Dendritic cell treated with granulocyte-macrophage colony-stimulating factor and Interleukin-4, amounts not matched to agents 40 ng/mL and 50 ng/mL, for 4 days (primary cell): ENCODE results near the gene FRMD5.

Experiments used
- H3K27ac Mint-ChIP-seq: one replicate; pipeline ENCODE4 v1.8.0; 2022; ENCODE audit warnings: mild to moderate bottlenecking, mixed read lengths
- H3K27me3 Mint-ChIP-seq: one replicate; pipeline ENCODE4 v1.8.0; 2022; ENCODE audit warnings: mild to moderate bottlenecking, mixed read lengths
- H3K36me3 Mint-ChIP-seq: one replicate; pipeline ENCODE4 v1.8.0; 2022; ENCODE audit warnings: low read depth, mixed read lengths
- H3K4me1 Mint-ChIP-seq: one replicate; pipeline ENCODE4 v1.8.0; 2022; ENCODE audit warnings: low read depth, mixed read lengths
- H3K4me3 Mint-ChIP-seq: one replicate; pipeline ENCODE4 v1.8.0; 2022; ENCODE audit warnings: mild to moderate bottlenecking, moderate library complexity, mixed read lengths
- H3K9me3 Mint-ChIP-seq: one replicate; pipeline ENCODE4 v1.8.0; 2022; ENCODE audit warnings: mixed read lengths
- intact Hi-C: fragments of 100-400 bp; cut with micrococcal nuclease; formaldehyde crosslinking; loops from one replicate; pipeline ENCODE4 v1.15.0; 2022

FRMD5 gene

DNA sequence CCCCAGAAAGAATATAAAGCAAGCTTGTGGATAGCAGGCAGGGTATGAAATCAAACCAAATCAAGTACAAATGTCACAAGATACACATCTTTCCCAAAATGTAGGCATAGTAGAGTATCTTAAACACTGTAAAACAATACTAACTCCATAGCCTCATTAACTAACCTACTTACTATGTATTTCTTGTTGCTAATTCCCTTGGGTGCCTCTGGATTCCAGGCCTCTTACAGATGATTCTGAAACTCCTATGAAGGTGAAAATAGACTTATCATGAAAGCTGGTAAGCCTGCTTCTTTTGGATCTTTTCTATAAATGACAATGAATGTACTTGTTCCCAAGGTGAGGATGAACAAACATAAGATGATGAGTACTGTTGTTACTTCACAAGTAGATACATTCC, 93.8 kb downstream of the FRMD5 start:
- Mint-ChIP-seq H3K4me3 (no peak overlapping the region), H3K9me3 (no peaks in the 10 kb centered on the region), H3K36me3 (no peaks in the 10 kb centered on the region), H3K27me3 (peaks cover 4% of the 10 kb centered on the region), H3K4me1 (no peaks in the 10 kb centered on the region), H3K27ac (no peak overlapping the region)
- intact Hi-C loops, result no loop called here

DNA sequence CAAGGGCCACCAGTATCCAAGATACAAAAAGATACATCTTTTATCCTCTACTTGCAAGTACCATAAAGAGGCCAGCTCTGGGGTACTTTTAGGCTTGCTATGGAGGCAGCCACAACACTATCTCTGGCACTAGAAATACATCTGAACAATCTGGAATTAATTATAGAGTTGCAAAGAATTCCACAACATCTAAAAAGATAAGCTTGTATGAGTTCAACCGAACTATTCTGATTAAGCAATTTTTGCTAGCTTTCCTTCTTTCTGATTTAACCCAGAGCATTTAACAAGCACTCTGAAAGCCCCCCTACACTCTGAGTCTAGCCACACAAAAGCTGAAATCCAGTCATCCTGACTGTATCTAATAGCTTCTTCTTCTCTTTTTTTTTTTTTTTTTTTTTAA, 95.4 kb downstream of the FRMD5 start:
- no peaks in the 10 kb centered on the region for H3K4me1 Mint-ChIP-seq
- H3K27me3 Mint-ChIP-seq, result peaks cover 4% of the 10 kb centered on the region
- H3K4me3 Mint-ChIP-seq, result no peak overlapping the region
- intact Hi-C loops, result no loop called here
- no peak overlapping the region for H3K27ac Mint-ChIP-seq
- H3K9me3 Mint-ChIP-seq, result no peaks in the 10 kb centered on the region
- no peaks in the 10 kb centered on the region for H3K36me3 Mint-ChIP-seq

GRCh38 chr15:44097552-44097951, 97.5 kb downstream of the FRMD5 start:
- intact Hi-C loops, result no loop called here
- H3K9me3 Mint-ChIP-seq, result no peaks in the 10 kb centered on the region
- no peak overlapping the region for H3K27ac Mint-ChIP-seq
- H3K27me3 Mint-ChIP-seq, result peaks cover 7% of the 10 kb centered on the region
- no peak overlapping the region for H3K4me3 Mint-ChIP-seq
- H3K4me1 Mint-ChIP-seq, result no peaks in the 10 kb centered on the region
- H3K36me3 Mint-ChIP-seq, result no peaks in the 10 kb centered on the region

DNA sequence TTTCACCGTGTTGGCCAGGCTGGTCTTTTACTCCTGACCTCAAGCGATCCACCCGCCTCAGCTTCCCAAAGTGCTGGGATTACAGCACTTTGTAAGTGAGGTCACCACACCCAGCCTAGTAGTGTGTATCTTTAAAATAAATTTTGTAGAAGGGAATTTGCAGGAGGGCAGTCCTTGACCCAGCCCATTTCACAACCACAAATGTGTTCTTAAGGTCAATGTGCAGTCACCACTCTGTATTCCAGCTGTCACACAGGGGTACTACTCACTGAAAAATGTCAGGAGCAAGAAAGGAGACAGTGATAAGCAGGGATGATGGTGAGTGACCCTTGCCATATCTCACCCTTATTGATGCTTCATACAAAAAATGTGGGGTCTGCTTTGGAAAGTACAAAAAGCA, 98.5 kb downstream of the FRMD5 start:
- no peaks in the 10 kb centered on the region for H3K4me1 Mint-ChIP-seq
- H3K27ac Mint-ChIP-seq, result no peak overlapping the region
- H3K27me3 Mint-ChIP-seq, result peaks cover 8% of the 10 kb centered on the region
- H3K4me3 Mint-ChIP-seq, result no peak overlapping the region
- no peaks in the 10 kb centered on the region for H3K9me3 Mint-ChIP-seq
- intact Hi-C loops, result no loop called here
- H3K36me3 Mint-ChIP-seq, result no peaks in the 10 kb centered on the region

GRCh38 chr15:44094781-44095180, 100.3 kb downstream of the FRMD5 start:
- intact Hi-C loops, result no loop called here
- Mint-ChIP-seq H3K4me3 (no peak overlapping the region), H3K27me3 (peaks cover 8% of the 10 kb centered on the region), H3K4me1 (no peaks in the 10 kb centered on the region), H3K36me3 (no peaks in the 10 kb centered on the region), H3K9me3 (no peaks in the 10 kb centered on the region), H3K27ac (no peak overlapping the region)

GRCh38 chr15:44093836-44094235, 101.2 kb downstream of the FRMD5 start:
- Mint-ChIP-seq H3K9me3 (no peaks in the 10 kb centered on the region), H3K36me3 (no peaks in the 10 kb centered on the region), H3K27me3 (peaks cover 8% of the 10 kb centered on the region), H3K4me1 (no peaks in the 10 kb centered on the region), H3K4me3 (no peak overlapping the region), H3K27ac (no peak overlapping the region)
- intact Hi-C loops, result no loop called here

DNA sequence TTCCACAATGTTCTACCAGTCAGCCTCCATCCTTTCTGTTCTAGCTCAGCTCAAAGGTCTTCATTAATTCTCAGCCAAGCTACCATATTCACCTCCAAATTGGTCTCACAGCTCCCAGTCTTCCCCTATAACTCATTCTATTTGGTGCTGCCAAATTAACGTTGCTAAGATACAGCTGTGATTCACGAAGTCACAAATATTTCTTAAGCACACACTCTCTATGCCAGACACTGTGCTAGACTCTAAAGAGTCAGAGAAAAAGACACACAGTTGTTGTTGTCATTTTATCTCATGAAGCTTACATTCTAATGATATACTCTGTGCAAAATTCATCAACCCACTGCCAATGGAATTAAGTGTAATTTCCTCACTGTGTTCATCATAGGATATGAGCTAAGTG, 102.8 kb downstream of the FRMD5 start:
- Mint-ChIP-seq H3K27ac (no peak overlapping the region), H3K9me3 (no peaks in the 10 kb centered on the region), H3K36me3 (no peaks in the 10 kb centered on the region), H3K4me1 (no peaks in the 10 kb centered on the region), H3K4me3 (no peak overlapping the region), H3K27me3 (peaks cover 8% of the 10 kb centered on the region)
- intact Hi-C loops, result no loop called here

- Mint-ChIP-seq H3K36me3 (no peaks in the 10 kb centered on the region), H3K27me3 (peaks cover 7% of the 10 kb centered on the region), H3K9me3 (no peaks in the 10 kb centered on the region), H3K4me3 (no peak overlapping the region), H3K4me1 (no peaks in the 10 kb centered on the region), H3K27ac (no peak overlapping the region)
- intact Hi-C loops, result no loop called here
Observed at GRCh38 chr15:44087578-44088465, 107.2 kb downstream of the FRMD5 start.

DNA sequence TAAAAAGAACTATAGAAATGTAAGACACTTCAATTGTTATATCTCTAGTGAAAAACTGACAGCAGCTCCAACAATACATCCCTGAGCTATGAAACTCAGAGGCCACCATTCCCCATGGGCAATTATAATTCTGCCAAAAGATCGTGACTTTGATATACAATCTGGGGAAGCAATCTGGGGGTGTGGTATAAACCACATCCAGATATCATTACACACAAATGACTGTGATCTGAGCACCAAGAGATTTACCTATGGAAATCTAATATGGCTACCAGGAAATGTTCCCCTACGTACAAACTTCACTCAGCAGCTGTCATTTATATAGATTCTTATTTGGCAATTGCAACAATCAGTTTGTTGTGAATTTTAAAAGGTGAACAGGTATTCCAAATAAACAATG, 110.3 kb downstream of the FRMD5 start:
- Mint-ChIP-seq H3K9me3 (no peaks in the 10 kb centered on the region), H3K4me1 (no peaks in the 10 kb centered on the region), H3K27ac (no peak overlapping the region), H3K36me3 (no peaks in the 10 kb centered on the region), H3K27me3 (peaks cover 3% of the 10 kb centered on the region), H3K4me3 (no peak overlapping the region)
- intact Hi-C loops, result no loop called here

- intact Hi-C loops, result no loop called here
- H3K27ac Mint-ChIP-seq, result no peak overlapping the region
- H3K27me3 Mint-ChIP-seq, result peaks cover 3% of the 10 kb centered on the region
- H3K36me3 Mint-ChIP-seq, result no peaks in the 10 kb centered on the region
- H3K4me1 Mint-ChIP-seq, result no peaks in the 10 kb centered on the region
- no peaks in the 10 kb centered on the region for H3K9me3 Mint-ChIP-seq
- H3K4me3 Mint-ChIP-seq, result no peak overlapping the region
Observed at GRCh38 chr15:44084171-44084570, 110.9 kb downstream of the FRMD5 start.

GRCh38 chr15:44082558-44083157, 112.4 kb downstream of the FRMD5 start:
- intact Hi-C loops, result no loop called here
- H3K27ac Mint-ChIP-seq, result no peak overlapping the region
- H3K4me3 Mint-ChIP-seq, result no peak overlapping the region
- no peaks in the 10 kb centered on the region for H3K4me1 Mint-ChIP-seq
- H3K27me3 Mint-ChIP-seq, result peaks cover 7% of the 10 kb centered on the region
- no peaks in the 10 kb centered on the region for H3K9me3 Mint-ChIP-seq
- no peaks in the 10 kb centered on the region for H3K36me3 Mint-ChIP-seq

DNA sequence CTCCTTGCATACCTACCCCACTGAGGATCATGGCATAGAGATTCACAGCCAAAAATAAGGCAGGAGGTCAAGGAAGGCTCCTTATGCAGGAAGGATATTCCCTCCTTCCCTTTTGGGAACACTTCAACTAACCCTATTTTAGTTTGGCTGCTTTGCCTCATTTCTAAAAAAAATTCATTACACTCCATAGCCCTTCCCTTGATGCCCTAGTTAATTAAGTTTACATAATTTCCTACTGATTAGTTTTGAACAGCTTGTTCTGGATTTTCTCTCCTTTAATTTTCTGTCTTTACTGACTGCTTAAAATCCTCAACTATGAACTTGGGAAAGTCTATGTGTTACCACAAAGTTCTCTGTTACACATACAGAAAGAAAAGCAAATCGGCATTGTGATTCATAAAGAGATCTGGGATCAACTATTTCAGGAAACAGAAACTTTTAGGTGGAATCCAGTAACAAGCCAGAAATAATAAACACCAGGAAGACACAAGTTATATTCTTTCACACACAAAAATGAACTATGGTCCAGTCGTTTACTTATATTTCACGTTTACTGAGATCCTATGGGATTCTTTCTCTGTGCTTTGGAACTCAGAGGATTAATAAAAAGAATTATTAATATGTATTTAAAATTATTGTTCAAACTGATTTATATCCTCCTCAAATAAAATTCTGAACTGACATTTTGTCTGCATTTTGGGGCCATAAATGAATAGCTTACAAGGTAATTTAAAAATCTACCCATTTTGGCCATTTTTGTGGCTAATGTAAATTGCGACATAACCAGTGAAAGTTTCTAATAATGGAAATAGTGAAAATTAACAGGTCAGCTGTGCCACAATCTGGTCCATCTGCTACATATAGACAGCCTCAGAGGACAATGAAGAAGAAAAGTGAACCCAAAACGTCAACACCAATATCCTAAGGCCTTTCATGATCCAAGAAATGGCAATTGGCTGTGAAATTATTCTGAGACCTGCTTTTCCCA, 113.8 kb downstream of the FRMD5 start:
- no peak overlapping the region for H3K4me3 Mint-ChIP-seq
- H3K27ac Mint-ChIP-seq, result no peak overlapping the region
- H3K27me3 Mint-ChIP-seq, result peaks cover 7% of the 10 kb centered on the region
- H3K9me3 Mint-ChIP-seq, result no peaks in the 10 kb centered on the region
- no peaks in the 10 kb centered on the region for H3K36me3 Mint-ChIP-seq
- H3K4me1 Mint-ChIP-seq, result no peaks in the 10 kb centered on the region
- intact Hi-C loops, result no loop called here

GRCh38 chr15:44075535-44075934, 119.5 kb downstream of the FRMD5 start:
- no peaks in the 10 kb centered on the region for H3K36me3 Mint-ChIP-seq
- H3K27ac Mint-ChIP-seq, result no peak overlapping the region
- no peak overlapping the region for H3K4me3 Mint-ChIP-seq
- H3K27me3 Mint-ChIP-seq, result peaks cover 7% of the 10 kb centered on the region
- H3K9me3 Mint-ChIP-seq, result no peaks in the 10 kb centered on the region
- no peaks in the 10 kb centered on the region for H3K4me1 Mint-ChIP-seq
- intact Hi-C loops, result no loop called here

DNA sequence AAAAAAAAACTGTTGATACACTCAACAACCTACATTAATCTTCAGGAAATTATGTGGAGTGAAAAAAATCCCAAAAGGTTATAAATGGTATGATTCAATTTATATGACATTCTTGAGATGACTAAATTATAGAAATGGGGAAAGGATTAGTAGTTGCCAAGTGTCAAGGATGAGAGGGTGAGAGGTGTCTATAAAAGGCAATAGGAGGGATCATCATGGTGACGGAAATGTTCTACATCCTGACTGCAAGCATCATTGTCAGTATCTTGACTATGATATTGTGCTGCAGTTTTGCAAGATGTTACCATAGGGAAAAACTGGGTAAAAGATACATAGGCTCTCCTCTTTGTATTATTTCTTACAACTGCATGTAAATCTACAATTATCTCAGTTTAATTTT, 125.6 kb downstream of the FRMD5 start:
- intact Hi-C loops, result loop anchor here (5.0 to 10.0 kb wide), 3 partner anchors 167 to 625 kb away; no protein-coding TSS in a partner anchor
- H3K4me1 Mint-ChIP-seq, result peaks cover 5% of the 10 kb centered on the region

More for the DNA sequence above, 125.6 kb downstream of the FRMD5 start:
- no peaks in the 10 kb centered on the region for H3K36me3 Mint-ChIP-seq
- no peaks in the 10 kb centered on the region for H3K9me3 Mint-ChIP-seq
- peaks cover 5% of the 10 kb centered on the region for H3K27me3 Mint-ChIP-seq
- no peak overlapping the region for H3K27ac Mint-ChIP-seq
- H3K4me3 Mint-ChIP-seq, result no peak overlapping the region
